ENCODE data around the gene TMEM131L. TPM values are rescaled to one million over a fixed set of nuclear protein-coding genes. Genes with fewer than 3 reads are reported as not detected.
A peak's percentile ranks its signal among the peaks of the same experiment; 100 is the strongest.

TMEM131L gene
- total and polyA plus RNA-seq, 5 donors = 4.6 to 13.3 (median 10.0) TPM

DNA sequence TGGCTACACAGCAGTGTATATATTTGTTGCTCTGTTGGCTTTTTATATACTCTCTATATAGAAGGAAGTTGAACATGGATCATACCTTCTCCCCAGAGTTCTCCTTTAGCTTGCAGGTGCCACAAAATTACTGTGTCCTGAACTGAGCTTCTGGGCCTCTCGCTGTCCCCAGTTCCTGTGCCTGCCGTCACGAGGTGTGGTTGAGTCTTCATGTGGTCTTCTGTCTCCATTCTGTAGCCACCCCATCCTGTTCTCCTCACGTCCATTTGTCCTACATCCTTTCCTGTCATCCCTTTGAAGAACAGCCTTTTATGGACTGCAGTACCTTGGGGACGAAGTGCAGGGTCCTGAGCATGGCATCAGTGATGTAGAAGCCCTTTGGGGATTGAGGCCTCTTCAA is 14.5 kb downstream of the TMEM131L start:
- Histone ChIP-seq H3K27me3 (ENCODE audit: control insufficient read depth, insufficient read depth) (no peaks in the 10 kb centered on the region), H3K9me3 (ENCODE audit: control insufficient read depth, low read length) (no peaks in the 10 kb centered on the region), H3K4me1 (ENCODE audit: control insufficient read depth, insufficient read depth, low read length) (no peaks in the 10 kb centered on the region), H3K27ac (ENCODE audit: low read length) (no peak overlapping the region), H3K4me3 (ENCODE audit: low read length) (no peak overlapping the region)
- DNase-seq (no peak), ATAC-seq (no peak)
- WGBS = 92% methylated on average over 5 of the region's 5 CpGs
- intact Hi-C loops (cut with DNase I) = no loop called here

DNA sequence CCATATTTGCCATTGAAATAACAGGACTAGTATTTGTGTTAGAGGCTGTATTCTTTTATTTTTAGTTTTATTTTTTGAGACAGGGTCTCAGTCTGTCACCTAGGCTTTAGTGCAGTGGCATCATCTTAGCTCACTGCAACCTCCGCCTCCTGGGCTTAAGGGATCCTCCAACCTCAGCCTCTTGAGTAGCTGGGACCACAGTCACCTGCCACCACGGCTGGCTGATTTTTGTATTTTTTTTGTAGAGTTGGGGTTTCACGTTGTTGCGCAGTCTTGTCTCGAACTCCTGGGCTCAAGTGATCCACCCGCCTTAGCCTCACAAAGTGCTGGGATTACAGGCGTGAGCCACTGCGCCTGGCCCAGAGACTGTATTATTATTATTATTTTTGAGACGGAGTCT is 15.3 kb downstream of the TMEM131L start:
- intact Hi-C loops (cut with DNase I) = no loop called here
- no peak for ATAC-seq
- no peak overlapping the region for H3K27ac ChIP-seq (ENCODE audit: low read length)

DNA sequence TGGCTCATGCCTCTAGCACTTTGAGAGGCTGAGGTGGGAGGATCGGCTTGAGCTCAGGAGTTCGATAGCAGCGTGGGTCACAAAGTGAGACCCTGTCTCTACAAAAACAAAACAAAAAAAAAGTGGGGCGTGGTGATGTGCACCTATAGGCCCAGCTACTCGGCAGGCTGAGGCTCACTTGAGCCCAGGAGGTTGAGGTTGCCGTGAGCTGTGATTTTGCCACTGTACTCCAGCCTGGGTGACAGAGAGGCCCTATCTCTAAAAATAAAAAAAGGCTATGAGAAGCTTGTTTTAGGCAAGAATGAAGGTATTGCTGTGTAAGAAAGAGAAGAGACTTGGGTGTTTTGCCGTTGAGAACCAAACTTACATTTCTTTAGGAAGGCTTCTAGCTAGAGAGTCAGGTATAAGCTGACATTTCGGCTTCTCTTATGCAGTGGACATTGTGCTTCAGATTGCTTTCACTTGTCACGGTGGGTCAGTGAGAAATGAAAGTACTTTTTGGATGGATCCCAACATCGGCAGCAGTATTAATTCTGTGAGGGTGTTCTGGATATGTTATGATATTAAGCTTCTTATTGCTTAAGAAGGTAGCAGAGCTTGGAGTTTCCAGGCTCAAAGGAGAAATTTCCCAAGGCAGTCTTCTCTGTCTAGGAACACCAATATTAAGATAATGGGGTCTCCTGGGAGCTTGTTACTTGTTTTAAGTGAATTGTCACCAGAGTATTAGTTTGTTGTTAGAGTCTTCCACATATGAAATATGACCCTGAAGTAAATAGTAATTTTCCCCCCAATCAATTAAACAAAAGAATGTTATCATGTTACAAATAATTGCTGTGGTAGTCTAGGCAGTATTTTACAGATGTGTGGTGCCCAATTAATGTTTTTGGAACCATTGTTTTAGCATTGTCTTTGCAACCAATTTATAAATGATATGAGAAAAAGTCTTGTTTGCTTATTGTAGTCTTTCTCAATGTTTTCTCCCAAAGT is 17.6 kb downstream of the TMEM131L start:
- ATAC-seq (no peak), DNase-seq (no peak)
- Histone ChIP-seq H3K4me1 (ENCODE audit: control insufficient read depth, insufficient read depth, low read length) (peaks cover 17% of the 10 kb centered on the region), H3K27ac (ENCODE audit: low read length) (peak overlapping the region; percentile 79), H3K9me3 (ENCODE audit: control insufficient read depth, low read length) (no peaks in the 10 kb centered on the region), H3K27me3 (ENCODE audit: control insufficient read depth, insufficient read depth) (no peaks in the 10 kb centered on the region), H3K4me3 (ENCODE audit: low read length) (peak overlapping the region; percentile 31)
- WGBS = 47% methylated on average over 10 of the region's 10 CpGs
- intact Hi-C loops (cut with DNase I) = no loop called here

More for the DNA sequence above, 15.3 kb downstream of the TMEM131L start:
- 97% methylated on average over 9 of the region's 9 CpGs for WGBS
- no peak for DNase-seq
- Histone ChIP-seq H3K4me1 (ENCODE audit: control insufficient read depth, insufficient read depth, low read length) (no peaks in the 10 kb centered on the region), H3K9me3 (ENCODE audit: control insufficient read depth, low read length) (no peaks in the 10 kb centered on the region), H3K4me3 (ENCODE audit: low read length) (no peak overlapping the region), H3K27me3 (ENCODE audit: control insufficient read depth, insufficient read depth) (no peaks in the 10 kb centered on the region)

DNA sequence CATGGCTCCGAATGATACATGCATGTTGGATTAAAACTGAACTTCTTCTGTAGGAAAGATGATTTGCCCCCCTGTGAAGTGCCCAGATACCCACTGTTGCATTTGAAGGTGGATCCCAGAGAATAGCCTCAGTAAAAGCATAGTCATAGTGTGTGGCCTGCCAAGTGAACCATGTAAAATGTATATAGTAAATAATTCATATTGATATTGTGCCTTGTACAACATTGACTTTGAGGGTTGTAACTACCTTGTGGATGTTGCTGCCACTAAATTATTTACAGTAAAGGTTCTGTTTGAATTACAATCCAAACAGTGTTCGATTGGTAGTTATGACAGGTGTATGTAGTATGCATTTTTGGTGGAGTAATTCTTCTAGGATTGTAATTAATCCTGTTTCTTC is 19.2 kb downstream of the TMEM131L start:
- Histone ChIP-seq H3K4me1 (ENCODE audit: control insufficient read depth, insufficient read depth, low read length) (peaks cover 21% of the 10 kb centered on the region), H3K4me3 (ENCODE audit: low read length) (no peak overlapping the region), H3K27ac (ENCODE audit: low read length) (no peak overlapping the region), H3K9me3 (ENCODE audit: control insufficient read depth, low read length) (no peaks in the 10 kb centered on the region), H3K27me3 (ENCODE audit: control insufficient read depth, insufficient read depth) (no peaks in the 10 kb centered on the region)
- ATAC-seq (no peak), DNase-seq (no peak)
- WGBS = 96% methylated on average over 2 of the region's 2 CpGs
- intact Hi-C loops (cut with DNase I) = no loop called here

DNA sequence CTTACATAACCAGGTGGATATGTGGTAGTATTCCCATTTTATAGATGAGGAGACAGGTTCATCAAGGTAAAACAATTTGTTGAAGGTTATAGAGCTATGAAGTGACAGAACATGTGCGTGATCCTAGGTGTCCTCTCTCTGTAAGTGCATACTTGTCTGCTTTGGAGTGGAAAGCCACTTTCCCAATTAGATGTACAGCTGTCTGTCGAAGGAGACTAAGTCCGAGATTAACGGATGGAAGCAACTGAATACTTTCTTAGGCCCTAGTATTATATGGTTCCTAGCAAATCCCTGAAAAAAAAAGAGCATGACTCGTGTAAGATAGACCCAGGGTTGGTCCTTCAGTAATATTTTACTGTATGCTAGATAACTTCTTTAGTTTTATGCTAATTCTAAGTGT is 19.7 kb downstream of the TMEM131L start:
- DNase-seq (no peak), ATAC-seq (no peak)
- no peak overlapping the region for H3K4me3 ChIP-seq (ENCODE audit: low read length)
- intact Hi-C loops (cut with DNase I) = no loop called here
- H3K4me1 ChIP-seq (ENCODE audit: control insufficient read depth, insufficient read depth, low read length) = peaks cover 21% of the 10 kb centered on the region
- no peak overlapping the region for H3K27ac ChIP-seq (ENCODE audit: low read length)
- H3K9me3 ChIP-seq (ENCODE audit: control insufficient read depth, low read length) = no peaks in the 10 kb centered on the region
- no peaks in the 10 kb centered on the region for H3K27me3 ChIP-seq (ENCODE audit: control insufficient read depth, insufficient read depth)
- WGBS = 77% methylated on average over 5 of the region's 5 CpGs

DNA sequence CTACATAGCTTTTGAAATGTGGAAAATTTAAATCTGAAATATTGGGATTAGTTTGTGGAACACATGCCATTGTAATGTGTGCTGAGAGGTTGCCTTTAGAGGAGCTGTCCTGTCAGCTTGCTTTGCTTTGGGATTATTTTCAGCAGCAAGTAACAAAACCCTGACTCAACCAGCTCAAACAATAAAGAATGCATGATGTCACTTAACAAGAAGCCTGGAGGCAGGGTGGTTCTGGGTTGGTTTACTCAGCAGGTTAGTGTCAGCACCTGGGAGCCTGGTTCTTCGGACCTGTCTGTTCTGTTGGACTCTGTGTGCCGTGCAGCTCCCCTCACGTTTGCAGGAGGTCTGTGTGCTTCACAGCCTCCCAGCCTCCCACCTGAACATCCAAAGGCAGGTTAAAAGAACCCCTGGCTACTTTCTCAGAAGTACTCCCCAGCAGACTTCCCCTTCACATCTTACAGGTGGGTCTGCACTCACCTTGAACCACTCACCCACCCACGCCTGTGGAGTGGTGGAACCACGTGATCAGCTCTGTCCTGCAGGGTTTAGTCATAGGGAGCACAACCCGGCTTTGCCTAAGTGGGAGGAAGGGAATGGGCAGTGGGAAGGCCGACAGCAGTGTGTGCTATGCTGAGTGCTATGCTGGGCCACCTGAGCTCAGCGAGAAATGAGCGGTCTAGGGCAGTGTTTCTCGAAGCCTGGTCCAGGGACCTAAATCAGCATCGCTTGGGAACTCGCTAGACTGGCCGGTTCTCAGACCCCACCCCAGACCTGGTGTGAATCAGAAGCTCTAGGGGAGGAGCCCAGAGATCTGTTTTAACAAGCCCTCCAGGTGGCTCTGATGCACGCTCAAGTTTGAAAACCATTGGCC is 20.4 kb downstream of the TMEM131L start:
- no peak for DNase-seq
- Histone ChIP-seq H3K4me3 (ENCODE audit: low read length) (no peak overlapping the region), H3K27ac (ENCODE audit: low read length) (peak overlapping the region; percentile 51), H3K9me3 (ENCODE audit: control insufficient read depth, low read length) (no peaks in the 10 kb centered on the region), H3K27me3 (ENCODE audit: control insufficient read depth, insufficient read depth) (no peaks in the 10 kb centered on the region), H3K4me1 (ENCODE audit: control insufficient read depth, insufficient read depth, low read length) (peaks cover 21% of the 10 kb centered on the region)
- 86% methylated on average over 14 of the region's 14 CpGs for WGBS
- intact Hi-C loops (cut with DNase I) = no loop called here
- ATAC-seq = peak in 1 of 2 donors; percentile 32

DNA sequence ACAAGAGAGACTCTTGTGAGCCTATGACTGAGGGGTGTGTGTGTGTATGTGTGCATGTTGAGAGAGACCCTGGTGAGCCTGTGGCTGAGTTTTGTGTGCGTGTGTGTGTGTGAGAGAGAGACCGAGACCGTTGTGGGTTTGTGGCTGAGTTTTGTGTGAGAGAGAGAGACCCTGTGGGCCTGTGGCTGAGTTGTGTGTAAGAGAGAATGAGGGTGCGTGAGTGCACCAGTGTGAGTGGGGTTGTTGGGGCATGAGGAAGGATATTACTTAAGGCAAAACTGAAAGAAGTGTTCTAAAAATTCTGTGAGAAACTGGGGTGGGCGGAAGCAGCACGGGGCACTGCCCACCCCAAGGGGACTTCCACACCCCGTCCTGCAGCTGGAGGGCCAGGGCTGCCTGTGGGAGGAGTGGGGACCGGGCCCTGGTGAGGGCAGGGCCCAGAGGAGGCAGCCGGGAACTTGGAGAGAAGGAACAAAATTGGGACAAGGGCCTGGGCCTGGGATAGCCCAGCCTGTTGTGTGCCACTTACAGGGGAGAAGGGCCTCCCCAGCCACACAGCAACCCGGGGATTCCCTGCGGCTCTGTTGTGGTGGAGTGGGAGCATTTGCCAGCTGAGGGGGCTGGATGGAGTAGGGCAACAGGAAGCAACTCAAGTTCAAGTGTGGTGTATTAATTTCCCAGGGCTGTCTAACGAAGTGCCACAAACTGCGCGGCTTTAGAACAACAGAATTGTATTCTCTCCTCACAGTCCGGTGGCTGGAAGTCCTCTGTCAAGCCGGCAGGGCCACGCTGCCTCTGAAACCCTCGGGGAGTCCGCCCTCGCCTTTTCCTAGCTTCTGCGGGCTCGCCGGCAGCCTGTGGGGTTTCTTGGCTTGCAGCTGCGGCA is 22.1 kb downstream of the TMEM131L start:
- 17% methylated on average over 24 of the region's 24 CpGs for WGBS
- H3K4me1 ChIP-seq (ENCODE audit: control insufficient read depth, insufficient read depth, low read length) = peaks cover 21% of the 10 kb centered on the region
- DNase-seq (peak; percentile 50 to 84 (median 81)), ATAC-seq (peak; percentile 62 to 68)
- intact Hi-C loops (cut with DNase I) = no loop called here
- H3K27me3 ChIP-seq (ENCODE audit: control insufficient read depth, insufficient read depth) = no peaks in the 10 kb centered on the region
- H3K27ac ChIP-seq (ENCODE audit: low read length) = peak overlapping the region; percentile 80
- H3K4me3 ChIP-seq (ENCODE audit: low read length) = no peak overlapping the region
- no peaks in the 10 kb centered on the region for H3K9me3 ChIP-seq (ENCODE audit: control insufficient read depth, low read length)

DNA sequence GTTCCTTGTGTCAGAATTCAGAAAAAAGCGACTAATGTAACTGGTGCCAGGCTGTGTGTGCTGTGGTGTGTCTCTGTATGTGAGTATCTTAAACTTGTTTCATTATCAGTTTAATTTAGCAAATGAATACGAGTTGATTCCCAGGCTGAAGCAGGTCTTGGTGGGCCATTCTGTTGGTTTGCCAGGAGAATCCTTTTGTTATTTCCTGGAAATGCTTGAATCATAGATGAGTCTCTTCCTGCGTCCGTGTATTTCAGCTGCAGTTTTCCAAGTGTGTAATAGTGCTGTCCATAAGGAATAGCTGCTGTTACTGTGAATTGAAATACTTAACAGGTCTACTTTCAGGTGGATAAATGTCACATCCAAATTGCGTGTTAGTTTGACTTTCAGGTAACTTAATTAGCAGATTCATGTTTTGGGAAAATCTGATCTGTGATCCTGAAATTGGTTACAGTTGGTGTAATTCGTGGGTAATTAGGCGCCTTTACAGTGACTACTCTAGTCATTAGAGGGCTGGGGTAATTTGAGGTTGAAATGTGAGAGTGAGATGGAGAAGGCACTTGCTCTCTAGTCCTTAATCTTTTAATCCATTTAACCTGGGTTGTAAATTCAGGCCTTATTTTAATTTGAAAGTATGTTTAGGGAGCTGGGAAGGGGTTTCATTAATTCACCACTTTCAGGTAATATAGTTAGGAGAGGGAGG is 23.8 kb downstream of the TMEM131L start:
- no peaks in the 10 kb centered on the region for H3K27me3 ChIP-seq (ENCODE audit: control insufficient read depth, insufficient read depth)
- H3K4me3 ChIP-seq (ENCODE audit: low read length) = no peak overlapping the region
- no peaks in the 10 kb centered on the region for H3K9me3 ChIP-seq (ENCODE audit: control insufficient read depth, low read length)
- no peak for DNase-seq
- intact Hi-C loops (cut with DNase I) = no loop called here
- H3K27ac ChIP-seq (ENCODE audit: low read length) = no peak overlapping the region
- WGBS = 75% methylated on average over 7 of the region's 7 CpGs
- no peak for ATAC-seq
- H3K4me1 ChIP-seq (ENCODE audit: control insufficient read depth, insufficient read depth, low read length) = peaks cover 21% of the 10 kb centered on the region

DNA sequence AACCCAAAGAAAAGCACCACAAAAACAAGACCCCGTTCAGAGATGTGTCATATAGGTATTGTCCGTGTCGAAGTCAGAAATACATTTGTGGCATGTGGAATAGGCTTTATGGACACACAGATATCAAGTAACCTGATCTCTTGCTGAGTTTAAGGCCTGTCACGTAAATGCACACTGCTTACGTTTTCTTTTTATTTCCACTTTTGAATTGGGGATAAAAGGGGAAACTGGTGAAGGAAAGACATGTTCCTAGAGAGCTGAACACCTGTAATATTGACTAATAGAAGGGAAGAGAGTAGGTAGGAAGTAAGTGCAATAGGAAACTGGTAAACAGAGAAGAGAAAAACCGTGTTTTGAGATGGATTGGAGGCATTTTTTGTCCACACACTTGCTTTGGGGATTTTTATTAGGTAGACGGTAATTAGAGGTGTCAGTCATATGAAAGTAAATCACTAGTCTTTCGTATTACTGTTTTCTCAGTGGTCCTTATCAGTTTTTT is 24.9 kb downstream of the TMEM131L start:
- Histone ChIP-seq H3K4me1 (ENCODE audit: control insufficient read depth, insufficient read depth, low read length) (peaks cover 21% of the 10 kb centered on the region), H3K9me3 (ENCODE audit: control insufficient read depth, low read length) (no peaks in the 10 kb centered on the region), H3K27me3 (ENCODE audit: control insufficient read depth, insufficient read depth) (no peaks in the 10 kb centered on the region), H3K27ac (ENCODE audit: low read length) (no peak overlapping the region), H3K4me3 (ENCODE audit: low read length) (no peak overlapping the region)
- WGBS = 91% methylated on average over 8 of the region's 8 CpGs
- ATAC-seq (no peak), DNase-seq (no peak)
- intact Hi-C loops (cut with DNase I) = no loop called here

DNA sequence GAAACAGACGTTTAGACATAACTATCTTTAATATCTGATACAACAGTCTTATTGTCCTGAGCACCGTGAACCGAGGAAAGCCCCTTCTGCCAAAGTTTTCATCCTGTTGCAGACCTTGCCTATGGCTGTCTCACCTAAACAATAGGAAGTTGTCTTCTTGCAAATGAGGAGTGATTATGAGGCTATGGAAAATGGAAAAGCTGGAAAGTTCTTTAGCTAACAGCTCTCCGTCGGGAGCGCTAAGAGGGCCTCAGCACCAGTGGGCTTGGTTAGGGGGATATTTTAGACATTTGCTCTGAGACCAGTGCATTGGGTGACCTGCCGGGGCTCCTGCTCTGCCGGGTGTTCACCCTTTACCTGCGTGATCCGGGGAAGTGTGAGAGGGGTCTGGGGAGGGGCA is 28.4 kb downstream of the TMEM131L start:
- no peaks in the 10 kb centered on the region for H3K27me3 ChIP-seq (ENCODE audit: control insufficient read depth, insufficient read depth)
- no peak for ATAC-seq
- WGBS = 81% methylated on average over 10 of the region's 10 CpGs
- no peak overlapping the region for H3K27ac ChIP-seq (ENCODE audit: low read length)
- intact Hi-C loops (cut with DNase I) = no loop called here
- no peak overlapping the region for H3K4me3 ChIP-seq (ENCODE audit: low read length)
- no peaks in the 10 kb centered on the region for H3K9me3 ChIP-seq (ENCODE audit: control insufficient read depth, low read length)
- peaks cover 2% of the 10 kb centered on the region for H3K4me1 ChIP-seq (ENCODE audit: control insufficient read depth, insufficient read depth, low read length)
- DNase-seq = no peak

Data from right cardiac atrium (tissue), 5 donors.